H1 (cell line): Measurements from ENCODE around the gene PRR16. TPM values are rescaled to one million over a fixed set of nuclear protein-coding genes. Genes with fewer than 3 reads are reported as not detected.

Experiments used
- CTCF ChIA-PET: fragments of 300-600 bp; sonication (Branson Sonifier 250); formaldehyde crosslinking; loops from one replicate; lab custom pipeline; 2021; ENCODE audit not compliant: partially characterized antibody; lab: Charles Lee
- POLR2A ChIA-PET: fragments of 300-600 bp; sonication (Branson Sonifier 250); formaldehyde crosslinking; loops from one replicate; lab custom pipeline; 2021; ENCODE audit warnings: inconsistent platforms; ENCODE audit not compliant: partially characterized antibody; lab: Charles Lee
- DNase-seq, 2 experiments: peaks; one replicate each; pipeline versions ENCODE4 v3.0.0 to v3.0.0-alpha.2; 2010 to 2022; ENCODE audit warnings: low spot score in 2 of 2, low read depth in 1 of 2, mixed read lengths in 1 of 2
- FAIRE-seq: peaks from 2 replicates; lab custom pipeline; 2011; peaks lifted over from hg19 to GRCh38; lab: Jason Lieb, UNC
- H2AFZ ChIP-seq: 2 replicates; pipeline ENCODE4 v1.8.1; 2012; ENCODE audit warnings: low read length, inconsistent platforms
- H2AK5ac ChIP-seq: 2 replicates; pipeline ENCODE4 v1.6.1; 2013; ENCODE audit warnings: low read depth, low read length
- H2BK120ac ChIP-seq: replicated peaks from 2 replicates; pipeline ENCODE3; 2013; ENCODE audit warnings: low read depth, low read length, inconsistent platforms
- H2BK12ac ChIP-seq: 2 replicates; pipeline ENCODE4 v1.6.1; 2013; ENCODE audit warnings: low read depth, low read length
- H2BK15ac ChIP-seq: 2 replicates; pipeline ENCODE4 v1.6.1; 2013; ENCODE audit warnings: low read length
- H2BK20ac ChIP-seq: 2 replicates; pipeline ENCODE4 v1.6.1; 2013; ENCODE audit warnings: low read length
- H2BK5ac ChIP-seq: 2 replicates; pipeline ENCODE4 v1.6.1; 2013; ENCODE audit warnings: low read depth, low read length
- H3K14ac ChIP-seq: 2 replicates; pipeline ENCODE4 v1.6.1; 2013; ENCODE audit warnings: inconsistent platforms; ENCODE audit not compliant: insufficient read length
- H3K18ac ChIP-seq: 2 replicates; pipeline ENCODE4 v1.6.1; 2013; ENCODE audit warnings: low read length; ENCODE audit errors: extremely low read depth
- H3K23ac ChIP-seq: 2 replicates; pipeline ENCODE4 v1.6.1; 2013; ENCODE audit warnings: inconsistent platforms; ENCODE audit not compliant: insufficient read length
- H3K23me2 ChIP-seq: 2 replicates; pipeline ENCODE4 v1.6.1; 2013; ENCODE audit warnings: low read depth, low read length
- H3K27ac ChIP-seq: 2 replicates; pipeline ENCODE4 v1.6.1; 2011; ENCODE audit warnings: low read depth, low read length, inconsistent platforms
- H3K27me3 ChIP-seq, 4 experiments: replicated peaks in 1 of 4; 1 replicate in 1 of 4; 2 replicates in 3 of 4; pipeline versions ENCODE4 v1.6.1 to v1.8.1; 2011 to 2013; ENCODE audit warnings: low read length in 3 of 4, mild to moderate bottlenecking in 3 of 4, inconsistent platforms in 2 of 4, mixed read lengths in 2 of 4, moderate library complexity in 1 of 4; ENCODE audit not compliant: control insufficient read depth in 3 of 4, insufficient read depth in 3 of 4; ENCODE audit errors: extremely low read depth in 1 of 4
- H3K36me3 ChIP-seq, 4 experiments: 2 replicates each; pipeline versions ENCODE4 v1.6.1 to v1.8.1; 2011 to 2013; ENCODE audit warnings: mild to moderate bottlenecking in 4 of 4, low read length in 3 of 4, moderate library complexity in 2 of 4, control low read depth in 1 of 4, inconsistent platforms in 1 of 4; ENCODE audit not compliant: insufficient read depth in 4 of 4, control insufficient read depth in 2 of 4
- H3K4ac ChIP-seq: replicated peaks from 2 replicates; pipeline ENCODE3; 2013; ENCODE audit warnings: low read length, low read depth, mixed read lengths, inconsistent platforms; ENCODE audit not compliant: insufficient read length
- H3K4me1 ChIP-seq, 4 experiments: replicated peaks in 1 of 4; 1 replicate in 1 of 4; 2 replicates in 3 of 4; pipeline versions ENCODE4 v1.6.1 to v1.8.1; 2011 to 2013; ENCODE audit warnings: low read length in 3 of 4, inconsistent platforms in 2 of 4, mixed read lengths in 1 of 4; ENCODE audit not compliant: insufficient read depth in 4 of 4, control insufficient read depth in 3 of 4
- H3K4me2 ChIP-seq, 2 experiments: 2 replicates each; pipeline versions ENCODE4 v1.6.1 to v1.8.1; 2011 to 2013; ENCODE audit warnings: low read depth in 2 of 2, low read length in 2 of 2, control low read depth in 1 of 2, inconsistent platforms in 1 of 2, mild to moderate bottlenecking in 1 of 2; ENCODE audit not compliant: insufficient read depth in 1 of 2
- H3K4me3 ChIP-seq, 4 experiments: fragments of 200-600, 300-600 bp in 1 of 4; sonication (generic), shearing (Covaris generic), sonication (Bioruptor Twin) in 1 of 4; 2 replicates each; pipeline versions ENCODE4 v1.5.1 to v1.8.1; 2011 to 2016; ENCODE audit warnings: low read length in 4 of 4, low read depth in 3 of 4, control low read depth in 2 of 4, inconsistent platforms in 2 of 4, mild to moderate bottlenecking in 2 of 4, mixed read lengths in 1 of 4, moderate library complexity in 1 of 4; ENCODE audit not compliant: insufficient read depth in 2 of 4; ENCODE audit errors: extremely low read depth in 1 of 4
- H3K56ac ChIP-seq: replicated peaks from 2 replicates; pipeline ENCODE3; 2013; ENCODE audit warnings: low read depth, mild to moderate bottlenecking, mixed read lengths, low read length, inconsistent platforms; ENCODE audit not compliant: insufficient read length
- H3K79me1 ChIP-seq: 2 replicates; pipeline ENCODE4 v1.6.1; 2013; ENCODE audit warnings: low read depth, low read length, control low read depth
- H3K79me2 ChIP-seq, 2 experiments: 2 replicates each; pipeline versions ENCODE4 v1.6.1 to v1.8.1; 2012 to 2013; ENCODE audit warnings: low read length in 2 of 2, mild to moderate bottlenecking in 2 of 2, inconsistent platforms in 1 of 2; ENCODE audit not compliant: insufficient read depth in 2 of 2, control insufficient read depth in 1 of 2
- H3K9ac ChIP-seq, 4 experiments: replicated peaks in 1 of 4; 1 replicate in 1 of 4; 2 replicates in 3 of 4; pipeline versions ENCODE4 v1.6.1 to v1.8.1; 2011 to 2013; ENCODE audit warnings: low read depth in 3 of 4, low read length in 3 of 4, control low read depth in 2 of 4, mild to moderate bottlenecking in 2 of 4, moderate library complexity in 2 of 4, inconsistent platforms in 1 of 4; ENCODE audit errors: extremely low read depth in 1 of 4
- H3K9me3 ChIP-seq, 2 experiments: 2 replicates each; pipeline versions ENCODE4 v1.6.1 to v1.8.1; 2012 to 2013; ENCODE audit warnings: mild to moderate bottlenecking in 2 of 2, moderate library complexity in 2 of 2, control low read depth in 1 of 2, inconsistent platforms in 1 of 2, low read depth in 1 of 2, low read length in 1 of 2, mixed read lengths in 1 of 2; ENCODE audit not compliant: insufficient read depth in 2 of 2
- H4K20me1 ChIP-seq, 2 experiments: replicated peaks in 1 of 2; 2 replicates each; pipeline versions ENCODE3 to v1.8.1; 2011 to 2013; ENCODE audit warnings: inconsistent platforms in 2 of 2, low read length in 2 of 2, mild to moderate bottlenecking in 1 of 2; ENCODE audit not compliant: insufficient read depth in 2 of 2, control insufficient read depth in 1 of 2
- H4K5ac ChIP-seq: 2 replicates; pipeline ENCODE4 v1.6.1; 2013; ENCODE audit warnings: low read length, low read depth, mixed read lengths, inconsistent platforms; ENCODE audit not compliant: insufficient read length
- H4K8ac ChIP-seq: 2 replicates; pipeline ENCODE4 v1.8.0; 2013; ENCODE audit warnings: mild to moderate bottlenecking, moderate library complexity, low read length, inconsistent platforms; ENCODE audit not compliant: insufficient read depth; ENCODE audit errors: extremely low read depth
- H4K91ac ChIP-seq: replicated peaks from 2 replicates; pipeline ENCODE3; 2013; ENCODE audit warnings: low read length, mixed read lengths, inconsistent platforms; ENCODE audit not compliant: insufficient read length
- CBX8 ChIP-seq: fragments of 300-800, 300-1000 bp; sonication (generic); IDR thresholded peaks from 2 replicates; pipeline ENCODE4 v1.7.1; 2016; ENCODE audit warnings: low read depth, low read length, borderline replicate concordance
- EGR1 ChIP-seq: IDR thresholded peaks from 2 replicates; pipeline ENCODE4 v1.6.1; 2011; ENCODE audit warnings: low read depth, low read length, borderline replicate concordance
- JUN ChIP-seq: IDR thresholded peaks from 2 replicates; pipeline ENCODE4 v1.6.1; 2011; ENCODE audit warnings: low read depth, mild to moderate bottlenecking, improper control_type of control experiment, low read length
- KDM4A ChIP-seq: IDR thresholded peaks from one replicate; pipeline ENCODE4 v1.7.1; 2012; ENCODE audit warnings: low read depth, mild to moderate bottlenecking, moderate library complexity, low read length, inconsistent platforms; ENCODE audit not compliant: severe bottlenecking
- MAFK ChIP-seq: IDR thresholded peaks from 2 replicates; pipeline ENCODE4 v1.6.1; 2012; ENCODE audit warnings: low read depth, mild to moderate bottlenecking, improper control_type of control experiment, low read length
- NANOG ChIP-seq: IDR thresholded peaks from 2 replicates; pipeline ENCODE4 v1.6.1; 2011; ENCODE audit warnings: low read length, low read depth, mild to moderate bottlenecking, inconsistent platforms; ENCODE audit not compliant: insufficient read depth, poor library complexity, severe bottlenecking
- POLR2AphosphoS5 ChIP-seq: IDR thresholded peaks from 2 replicates; pipeline ENCODE4 v1.6.1; 2011; ENCODE audit warnings: low read depth, low read length
- RAD21 ChIP-seq, 2 experiments: IDR thresholded peaks in 1 of 2; conservative IDR thresholded peaks in 1 of 2; 2 replicates each; pipeline ENCODE4 v1.6.1; 2011; ENCODE audit warnings: low read depth in 2 of 2, low read length in 2 of 2, improper control_type of control experiment in 1 of 2, inconsistent platforms in 1 of 2, mild to moderate bottlenecking in 1 of 2, moderate library complexity in 1 of 2
- RNF2 ChIP-seq: fragments of 200-900, 300-1000 bp; sonication (generic); IDR thresholded peaks from 2 replicates; pipeline ENCODE4 v1.7.1; 2016; ENCODE audit warnings: borderline replicate concordance, low read depth, mild to moderate bottlenecking, antibody characterized with exemption, low read length; ENCODE audit not compliant: poor library complexity, severe bottlenecking; ENCODE audit errors: missing control alignments
- RXRA ChIP-seq: IDR thresholded peaks from 2 replicates; pipeline ENCODE4 v1.6.1; 2011; ENCODE audit warnings: low read depth, mild to moderate bottlenecking, low read length, moderate library complexity; ENCODE audit not compliant: insufficient read depth
- SAP30 ChIP-seq: fragments of 300-600 bp; sonication (generic); IDR thresholded peaks from 2 replicates; pipeline ENCODE4 v1.7.1; 2012; ENCODE audit warnings: low read length, moderate library complexity, mild to moderate bottlenecking, inconsistent platforms; ENCODE audit not compliant: insufficient read depth, insufficient replicate concordance
- SUZ12 ChIP-seq: fragments of 200-600 bp; sonication (generic); IDR thresholded peaks from 2 replicates; pipeline ENCODE4 v1.6.1; 2012; ENCODE audit warnings: mild to moderate bottlenecking, inconsistent platforms, low read length, moderate library complexity, mixed read lengths
- WGBS, 2 experiments: shearing (Covaris generic) in 1 of 2; methylation state at CpG; one replicate each; pipeline versions ENCODE4 v1.1.6 to v1.1.7; 2013 to 2015; ENCODE audit warnings: low lambda C conversion rate in 2 of 2, mixed read lengths in 2 of 2, inconsistent platforms in 1 of 2, low coverage in 1 of 2, missing lambda C conversion rate in 1 of 2; ENCODE audit not compliant: insufficient replicate concordance in 2 of 2, insufficient coverage in 1 of 2, insufficient read length in 1 of 2; ENCODE audit errors: extremely low coverage in 1 of 2, missing lambda C conversion rate in 1 of 2; 5-methylcytosine and 5-hydroxymethylcytosine counted together
- polyA plus RNA-seq, 7 experiments: library from polyadenylated mRNA; depleted of rRNA in 3 of 7; stranded (reverse) in 5 of 7; unstranded in 2 of 7; fragments of >200 nt in 5 of 7; fragments of 200-250 nt in 2 of 7; gene quantifications; 1 replicate in 5 of 7; 2 replicates in 1 of 7; 4 replicates in 1 of 7; pipeline versions ENCODE4 v1.2.1 to v1.2.3, GENCODE V29; 2011 to 2013; ENCODE audit warnings: missing spikeins in 2 of 7, mixed read lengths in 2 of 7
- total RNA-seq: library from RNA; stranded (reverse); fragmentation: NEBNext Ultra II Directional; extraction: Animal tissue kit (Norgen Biotek cat#: 25700); gene quantifications from 2 replicates; pipeline ENCODE4 v1.2.1, GENCODE V29; 2021
- TF ChIP-seq, protein P1 (sequence below): IDR thresholded peaks from 2 replicates; pipeline ENCODE4 v1.6.1; 2011; ENCODE audit warnings: low read depth, mild to moderate bottlenecking, low read length; ENCODE audit not compliant: insufficient read depth

Gene PRR16
- total and polyA plus RNA-seq, 2 of the 8 experiments (the other 6 are each of a cell fraction or from before 2014, with no cell fraction given), result 0.73 to 1.6 TPM

DNA sequence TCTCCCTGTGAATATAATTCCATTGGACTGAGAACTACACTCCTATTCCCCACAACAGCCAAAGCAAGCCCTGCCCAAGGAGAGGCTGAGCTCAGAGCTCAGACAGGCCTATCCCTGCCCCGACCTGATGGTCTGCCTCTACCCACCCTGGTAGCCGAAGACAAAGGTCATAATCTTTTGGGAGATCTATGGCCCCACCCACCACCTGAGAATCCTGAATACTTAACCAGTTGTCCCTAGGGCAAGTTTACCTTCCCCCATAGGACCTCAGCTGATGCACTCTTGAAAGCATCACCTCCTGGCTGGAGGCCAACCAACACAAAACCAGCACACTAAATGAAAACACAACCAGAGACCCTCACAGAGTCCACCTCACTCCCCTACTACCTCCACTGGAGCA is 167.5 kb downstream of the PRR16 start:
- no peak overlapping the region for H2BK5ac ChIP-seq
- CTCF ChIA-PET, result no interaction called here

More for the DNA sequence above, 167.5 kb downstream of the PRR16 start:
- H3K79me2 ChIP-seq, result no peaks in the 10 kb centered on the region
- no peaks in the 10 kb centered on the region for H3K9me3 ChIP-seq
- no peaks in the 10 kb centered on the region for H3K36me3 ChIP-seq
- H3K27ac ChIP-seq, result no peak overlapping the region
- H3K4me1 ChIP-seq, result no peaks in the 10 kb centered on the region
- POLR2A ChIA-PET, result no interaction called here
- 90% methylated on average over 2 of the region's 2 CpGs; no CpG with 5 or more reads in 1 of the 2 experiments for WGBS, 2 experiments
- TF ChIP-seq RXRA (no peak), RAD21 (IDR thresholded peaks at IDR 0.05 in 1 of 2, conservative IDR thresholded peaks at IDR 0.05 in 1 of 2; ENCODE audit: low read depth in 2 of 2, low read length in 2 of 2) (no peak), SUZ12 (no peak), JUN (no peak), NANOG (no peak), RNF2 (no peak), POLR2AphosphoS5 (no peak), MAFK (no peak), CBX8 (no peak), SAP30 (no peak), EGR1 (no peak), KDM4A (no peak)
- TF ChIP-seq, protein P1, sequence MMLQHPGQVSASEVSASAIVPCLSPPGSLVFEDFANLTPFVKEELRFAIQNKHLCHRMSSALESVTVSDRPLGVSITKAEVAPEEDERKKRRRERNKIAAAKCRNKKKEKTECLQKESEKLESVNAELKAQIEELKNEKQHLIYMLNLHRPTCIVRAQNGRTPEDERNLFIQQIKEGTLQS, result no peak
- FAIRE-seq (no peak), DNase-seq (no peak)
- no peak overlapping the region for H2BK20ac ChIP-seq
- H3K23me2 ChIP-seq, result no peaks in the 10 kb centered on the region
- H4K91ac ChIP-seq, result no peak overlapping the region
- no peak overlapping the region for H4K5ac ChIP-seq
- no peaks in the 10 kb centered on the region for H3K27me3 ChIP-seq
- H3K23ac ChIP-seq, result no peak overlapping the region
- no peaks in the 10 kb centered on the region for H4K20me1 ChIP-seq
- H2AK5ac ChIP-seq, result no peak overlapping the region
- H2AFZ ChIP-seq, result no peak overlapping the region
- H2BK12ac ChIP-seq, result no peak overlapping the region
- H3K9ac ChIP-seq, result no peak overlapping the region
- no peak overlapping the region for H3K56ac ChIP-seq
- H2BK120ac ChIP-seq, result no peak overlapping the region
- no peak overlapping the region for H3K18ac ChIP-seq
- no peaks in the 10 kb centered on the region for H3K79me1 ChIP-seq
- H3K14ac ChIP-seq, result no peak overlapping the region
- H4K8ac ChIP-seq, result no peak overlapping the region; the same call in 1 of the 2 replicates
- no peak overlapping the region for H2BK15ac ChIP-seq
- H3K4ac ChIP-seq, result no peak overlapping the region
- H3K4me3 ChIP-seq, result no peak overlapping the region
- H3K4me2 ChIP-seq, result no peak overlapping the region
